Parathyroid adenoma (tissue), 2 donors: Measurements from ENCODE around the gene TNP1.

Experiments
- H2AFZ ChIP-seq: fragments of 300-600 bp; sonication (generic); one replicate; pipeline ENCODE4 v1.7.0; 2017; ENCODE audit warnings: antibody characterized with exemption, mild to moderate bottlenecking
- H3K27ac ChIP-seq: fragments of 300-600 bp; sonication (generic); one replicate; pipeline ENCODE4 v1.7.0; 2017
- H3K27me3 ChIP-seq: fragments of 300-600 bp; sonication (generic); one replicate; pipeline ENCODE4 v1.7.0; 2017; ENCODE audit warnings: low read length; ENCODE audit not compliant: control insufficient read depth, insufficient read depth
- H3K36me3 ChIP-seq: fragments of 300-600 bp; sonication (generic); one replicate; pipeline ENCODE4 v1.7.0; 2017; ENCODE audit warnings: low read length; ENCODE audit not compliant: control insufficient read depth, insufficient read depth
- H3K4me1 ChIP-seq: fragments of 300-600 bp; sonication (generic); one replicate; pipeline ENCODE4 v1.7.0; 2017; ENCODE audit warnings: control low read depth
- H3K4me2 ChIP-seq: fragments of 300-600 bp; sonication (generic); one replicate; pipeline ENCODE4 v1.7.0; 2017; ENCODE audit warnings: low read length
- H3K4me3 ChIP-seq: fragments of 300-600 bp; sonication (generic); one replicate; pipeline ENCODE4 v1.7.0; 2017; ENCODE audit warnings: low read depth, low read length
- H3K79me2 ChIP-seq: fragments of 300-600 bp; sonication (generic); one replicate; pipeline ENCODE4 v1.7.0; 2017; ENCODE audit warnings: control low read depth
- H3K9ac ChIP-seq: fragments of 300-600 bp; sonication (generic); one replicate; pipeline ENCODE4 v1.7.0; 2017; ENCODE audit warnings: mild to moderate bottlenecking
- H3K9me3 ChIP-seq: fragments of 300-600 bp; sonication (generic); one replicate; pipeline ENCODE4 v1.7.0; 2017; ENCODE audit warnings: low read length; ENCODE audit not compliant: control insufficient read depth
- CTCF ChIP-seq: fragments of 300-600 bp; sonication (generic); IDR thresholded peaks from one replicate; pipeline ENCODE4 v1.7.0; 2017; ENCODE audit warnings: antibody characterized with exemption, mild to moderate bottlenecking
- donor health status: primary hyperparathyroidism.

The TNP1 gene

GRCh38 chr2:216839688-216840087 lies 20.2 kb downstream of the TNP1 start:
- TF ChIP-seq CTCF = no peak
- Histone ChIP-seq H3K27me3 (no peaks in the 10 kb centered on the region), H2AFZ (no peak overlapping the region), H3K4me2 (no peak overlapping the region), H3K36me3 (no peaks in the 10 kb centered on the region), H3K79me2 (no peaks in the 10 kb centered on the region), H3K4me1 (peaks cover 10% of the 10 kb centered on the region), H3K27ac (no peak overlapping the region), H3K9ac (no peak overlapping the region), H3K4me3 (no peak overlapping the region), H3K9me3 (no peaks in the 10 kb centered on the region)

GRCh38 chr2:216838151-216838550 lies 21.7 kb downstream of the TNP1 start:
- H3K9ac ChIP-seq = no peak overlapping the region
- H3K36me3 ChIP-seq = no peaks in the 10 kb centered on the region
- H3K4me2 ChIP-seq = no peak overlapping the region
- no peak overlapping the region for H2AFZ ChIP-seq
- no peak overlapping the region for H3K27ac ChIP-seq
- no peaks in the 10 kb centered on the region for H3K79me2 ChIP-seq
- H3K4me3 ChIP-seq = no peak overlapping the region
- H3K27me3 ChIP-seq = no peaks in the 10 kb centered on the region
- H3K9me3 ChIP-seq = no peaks in the 10 kb centered on the region
- no peak for TF ChIP-seq CTCF
- peaks cover 10% of the 10 kb centered on the region for H3K4me1 ChIP-seq

DNA sequence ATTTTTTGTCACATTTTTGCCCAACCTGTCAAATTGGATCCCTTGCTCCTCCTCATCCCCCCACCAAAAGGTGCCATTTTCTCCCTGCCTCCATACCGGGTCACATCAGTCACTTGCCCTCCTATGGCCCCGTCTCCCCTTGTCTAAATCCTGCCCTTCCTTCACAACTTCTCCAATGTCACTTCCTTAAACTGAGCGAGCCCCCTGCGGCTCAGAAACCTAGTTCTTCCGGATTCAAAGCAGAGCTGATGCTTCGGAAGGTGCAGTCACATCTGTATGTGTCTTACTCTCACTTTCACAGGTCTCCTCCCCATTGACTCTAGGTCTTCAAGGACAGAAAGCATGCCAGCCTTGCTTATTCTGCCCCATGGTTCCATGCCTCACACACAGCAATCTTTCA lies 22.1 kb downstream of the TNP1 start:
- Histone ChIP-seq H3K4me1 (peaks cover 6% of the 10 kb centered on the region), H3K79me2 (no peaks in the 10 kb centered on the region), H3K9me3 (no peaks in the 10 kb centered on the region), H3K9ac (no peak overlapping the region), H3K4me3 (no peak overlapping the region), H3K27me3 (no peaks in the 10 kb centered on the region), H3K4me2 (no peak overlapping the region), H3K36me3 (no peaks in the 10 kb centered on the region), H2AFZ (no peak overlapping the region), H3K27ac (no peak overlapping the region)
- TF ChIP-seq CTCF = no peak

- no peak overlapping the region for H3K4me3 ChIP-seq
- H3K9ac ChIP-seq = no peak overlapping the region
- no peak for TF ChIP-seq CTCF
- H3K79me2 ChIP-seq = no peaks in the 10 kb centered on the region
- H3K9me3 ChIP-seq = no peaks in the 10 kb centered on the region
- no peak overlapping the region for H2AFZ ChIP-seq
- H3K36me3 ChIP-seq = no peaks in the 10 kb centered on the region
- H3K27ac ChIP-seq = no peak overlapping the region
- peaks cover 7% of the 10 kb centered on the region for H3K4me1 ChIP-seq
- H3K4me2 ChIP-seq = no peak overlapping the region
- H3K27me3 ChIP-seq = no peaks in the 10 kb centered on the region
Measured at GRCh38 chr2:216833061-216833460, 26.8 kb downstream of the TNP1 start.

- H3K4me2 ChIP-seq = no peak overlapping the region
- TF ChIP-seq CTCF = no peak
- H3K9ac ChIP-seq = no peak overlapping the region
- no peaks in the 10 kb centered on the region for H3K36me3 ChIP-seq
- no peak overlapping the region for H2AFZ ChIP-seq
- H3K27me3 ChIP-seq = no peaks in the 10 kb centered on the region
- H3K27ac ChIP-seq = no peak overlapping the region
- no peaks in the 10 kb centered on the region for H3K79me2 ChIP-seq
- H3K4me3 ChIP-seq = no peak overlapping the region
- no peaks in the 10 kb centered on the region for H3K9me3 ChIP-seq
- H3K4me1 ChIP-seq = peaks cover 7% of the 10 kb centered on the region
Measured at GRCh38 chr2:216830346-216830745, 29.5 kb downstream of the TNP1 start.
